Measurements from ENCODE around the gene CZIB. TPM values are rescaled to one million over a fixed set of nuclear protein-coding genes. Genes with fewer than 3 reads are reported as not detected.

CZIB gene
- polyA plus RNA-seq, 1 donor, result 93.5 TPM

Other genes starting within 250 kb of the CZIB start
- 2.0 TPM for gene PODN, start 158.4 kb downstream of the CZIB start, polyA plus RNA-seq (ENCODE audit: insufficient read length)
- gene SLC1A7, start 78.0 kb downstream of the CZIB start, polyA plus RNA-seq (ENCODE audit: insufficient read length), result 0.05 TPM
- 28.9 TPM for gene CPT2, start 23.8 kb downstream of the CZIB start, polyA plus RNA-seq (ENCODE audit: insufficient read length)
- gene MAGOH, start 17.9 kb upstream of the CZIB start, polyA plus RNA-seq (ENCODE audit: insufficient read length), result 94.0 TPM
- gene LRP8, start 107.4 kb upstream of the CZIB start, polyA plus RNA-seq (ENCODE audit: insufficient read length), result 6.9 TPM
- gene DMRTB1, start 238.8 kb upstream of the CZIB start, polyA plus RNA-seq (ENCODE audit: insufficient read length), result 0.10 TPM